Spleen (tissue), 7 donors: ENCODE data around the gene LRRC10B.

ENCODE experiments used
- CTCF ChIP-seq, 11 experiments: fragments of 200-600 bp in 7 of 11; fragments of 450-650 bp in 4 of 11; sonication (generic) in 4 of 11; IDR thresholded peaks in 8 of 11; conservative IDR thresholded peaks in 3 of 11; 1 replicate in 7 of 11; 2 replicates in 4 of 11; pipeline versions ENCODE4 v1.4.0 to v1.8.0; 2016 to 2021; ENCODE audit warnings: antibody characterized with exemption in 11 of 11, inconsistent platforms in 4 of 11, mild to moderate bottlenecking in 1 of 11
- POLR2A ChIP-seq, 3 donors: fragments of 450-650 bp; IDR thresholded peaks; one replicate each; pipeline ENCODE4 v1.5.1; 2017; ENCODE audit warnings: antibody characterized with exemption in 3 of 3, mild to moderate bottlenecking in 1 of 3
- donor health status: DM: no; HTN: no; CAD: no; lungs with moderate emphysema.
- donor health status: DM: no; HTN: no; CAD: no.
- donor health status: DM: no; HTN: no; CAD: no.

GRCh38 chr11:61539831-61540357, 31.3 kb downstream of the LRRC10B start:
- no peak for TF ChIP-seq POLR2A (IDR thresholded peaks at IDR 0.05)
- no peak for TF ChIP-seq CTCF (IDR thresholded peaks at IDR 0.05 in 8 of 11, conservative IDR thresholded peaks at IDR 0.05 in 3 of 11)
